IPS-18c (cell line): ENCODE results near the gene DUSP16.

ENCODE experiments used
- H3K4me3 ChIP-seq: 2 replicates; pipeline ENCODE4 v1.7.0; 2013; ENCODE audit warnings: low read depth, mild to moderate bottlenecking, low read length, moderate library complexity; ENCODE audit not compliant: insufficient read depth
- H3K9me3 ChIP-seq: one replicate; pipeline ENCODE4 v1.6.1; 2013; ENCODE audit warnings: mild to moderate bottlenecking, low read length, moderate library complexity; ENCODE audit not compliant: control insufficient read depth, insufficient read depth

The DUSP16 gene

DNA sequence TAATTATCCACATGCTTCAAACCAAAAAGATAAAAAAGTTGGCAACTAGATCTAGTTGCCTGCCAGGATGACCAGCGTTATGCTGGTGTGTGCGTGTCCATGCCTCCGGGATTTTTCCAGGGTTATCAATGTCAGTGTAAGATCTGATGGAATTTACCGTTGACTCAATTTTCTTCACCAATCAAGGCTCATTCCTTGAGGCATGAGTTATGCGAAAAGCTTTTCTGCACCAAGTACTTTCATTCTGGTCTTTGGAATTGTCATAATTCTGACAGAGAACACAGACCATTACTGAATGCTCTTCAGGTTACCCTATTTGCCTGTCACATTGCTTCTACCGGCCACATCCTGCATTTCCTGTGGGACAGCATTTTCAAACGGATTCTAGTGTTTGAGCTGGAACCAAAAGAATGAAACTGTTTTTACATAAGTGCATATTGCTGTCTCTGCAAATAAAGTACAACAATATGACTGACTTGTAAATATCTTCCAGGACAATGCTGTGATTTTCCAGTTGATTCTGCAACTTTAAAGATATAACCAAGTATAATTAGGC is 91.8 kb downstream of the DUSP16 start:
- Histone ChIP-seq H3K4me3 (no peak overlapping the region), H3K9me3 (no peaks in the 10 kb centered on the region)

DNA sequence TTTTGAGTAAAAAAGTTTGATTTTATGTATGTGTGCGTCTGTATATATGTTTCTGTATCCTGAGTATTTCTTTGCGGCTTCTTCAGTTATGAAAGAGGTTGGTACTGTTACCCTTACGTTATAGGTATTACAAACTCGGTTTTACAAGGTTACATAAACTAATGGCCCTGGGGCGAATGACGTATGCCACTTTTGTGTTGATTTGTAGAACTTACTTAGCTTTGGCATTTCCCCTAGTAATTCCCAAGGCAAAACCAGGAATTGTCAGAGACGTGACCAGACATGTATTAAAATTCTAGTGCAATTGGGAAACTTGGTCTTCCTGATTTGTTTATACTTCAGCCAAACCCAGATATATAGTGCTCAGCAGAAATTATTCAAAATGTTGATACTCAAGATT is 93.3 kb downstream of the DUSP16 start:
- no peaks in the 10 kb centered on the region for H3K9me3 ChIP-seq
- no peak overlapping the region for H3K4me3 ChIP-seq

DNA sequence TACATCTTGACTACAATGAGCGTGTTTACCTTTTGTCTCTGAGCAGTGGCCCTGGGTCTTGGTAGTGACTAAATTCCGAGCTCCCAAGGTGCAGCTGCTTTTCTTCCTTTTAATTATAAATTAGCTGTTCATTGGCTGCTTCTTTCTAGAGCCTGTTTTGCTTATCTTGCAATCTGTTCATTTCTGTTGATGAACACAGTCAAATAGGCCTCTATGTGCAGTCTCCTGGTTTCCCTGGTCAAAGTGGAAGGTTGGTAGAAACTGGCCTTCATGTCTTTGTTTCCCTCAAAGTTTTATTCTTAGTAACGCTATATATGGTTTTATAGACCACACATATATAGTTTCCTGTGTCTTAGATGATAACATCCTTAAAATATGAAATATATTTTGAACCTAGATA is 94.1 kb downstream of the DUSP16 start:
- no peaks in the 10 kb centered on the region for H3K9me3 ChIP-seq

DNA sequence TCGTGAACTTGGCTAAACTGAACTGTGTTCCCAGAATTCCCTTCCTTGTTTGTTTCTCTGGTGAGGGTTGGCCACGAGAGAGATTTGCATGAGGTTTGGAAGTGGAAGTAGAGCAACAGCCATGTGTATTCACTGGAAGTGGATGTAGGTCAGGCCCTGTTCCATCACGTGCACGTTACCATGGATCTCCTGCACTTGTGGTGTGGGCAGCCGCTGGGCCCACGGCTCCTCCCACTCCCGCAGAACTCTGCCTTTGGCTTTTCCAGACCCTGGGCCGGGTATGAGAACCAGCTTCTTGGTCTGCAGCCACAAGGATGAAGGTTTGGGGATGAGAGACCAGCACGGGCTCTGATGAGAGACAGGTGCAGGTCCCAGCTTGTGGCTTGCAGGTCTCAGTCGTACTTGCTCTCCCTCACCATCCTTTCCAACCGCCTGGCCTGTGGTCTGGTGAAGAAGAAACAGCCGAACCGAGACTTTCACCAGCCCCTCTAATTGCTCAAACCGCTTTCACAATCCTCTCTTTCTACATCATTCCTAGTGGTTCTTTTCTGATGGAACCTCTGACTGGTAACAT is 94.9 kb downstream of the DUSP16 start:
- Histone ChIP-seq H3K9me3 (no peaks in the 10 kb centered on the region), H3K4me3 (no peak overlapping the region)

More for the DNA sequence above, 94.1 kb downstream of the DUSP16 start:
- H3K4me3 ChIP-seq, result no peak overlapping the region

DNA sequence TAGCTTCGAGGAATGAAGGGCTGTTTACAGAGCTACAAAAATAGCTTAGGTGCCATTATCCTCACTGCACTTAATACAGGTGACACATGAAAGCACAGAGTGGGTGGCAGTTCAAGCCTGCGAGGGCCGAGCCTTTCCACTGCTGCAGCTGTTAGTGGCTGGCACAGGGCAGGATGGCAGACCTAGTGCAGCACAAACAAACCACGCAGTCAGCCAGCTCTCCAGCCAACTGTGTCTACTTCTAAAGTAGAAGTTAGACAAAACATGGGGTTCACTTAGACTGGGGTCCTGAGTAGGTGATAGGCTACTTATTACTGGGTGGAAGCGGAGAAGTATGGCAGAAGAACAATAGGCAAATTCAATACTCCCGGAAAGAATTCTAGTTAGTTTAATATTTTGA is 95.4 kb downstream of the DUSP16 start:
- Histone ChIP-seq H3K9me3 (no peaks in the 10 kb centered on the region), H3K4me3 (no peak overlapping the region)

DNA sequence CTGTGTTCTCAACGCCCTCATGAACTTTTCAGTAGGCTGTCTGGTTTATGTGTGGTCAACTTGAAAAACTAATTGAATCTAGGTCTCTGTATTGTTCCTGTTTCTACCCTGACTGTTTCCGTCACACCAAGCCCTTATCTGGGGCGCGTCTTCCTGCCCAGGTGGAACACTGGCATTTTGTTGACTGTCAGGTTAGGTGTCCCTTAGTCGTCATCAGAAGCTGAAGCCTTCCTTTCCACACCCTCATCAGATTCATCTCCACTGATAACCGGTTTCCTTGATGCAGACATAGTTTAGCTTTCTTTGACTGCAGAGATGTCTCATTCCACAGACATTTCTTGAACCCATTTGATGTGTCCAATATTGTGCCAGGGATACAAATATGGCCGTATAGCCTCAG is 96.5 kb downstream of the DUSP16 start:
- no peak overlapping the region for H3K4me3 ChIP-seq
- H3K9me3 ChIP-seq, result no peaks in the 10 kb centered on the region

DNA sequence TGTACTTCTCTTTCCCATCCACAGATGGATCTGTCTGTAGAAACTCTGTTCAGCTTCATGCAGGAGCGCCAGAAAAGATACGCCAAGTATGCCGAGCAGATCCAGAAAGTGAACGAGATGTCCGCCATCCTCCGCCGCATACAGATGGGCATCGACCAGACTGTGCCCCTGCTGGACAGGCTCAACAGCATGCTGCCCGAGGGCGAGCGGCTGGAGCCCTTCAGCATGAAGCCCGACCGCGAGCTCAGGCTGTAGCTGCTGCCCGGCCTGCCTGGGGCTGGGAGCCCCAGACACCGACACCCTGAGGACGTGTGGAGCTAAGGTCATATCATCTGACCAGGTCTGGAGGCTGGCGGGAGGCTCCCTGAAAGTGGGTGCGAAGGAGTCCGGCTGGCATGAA is 97.1 kb downstream of the DUSP16 start:
- no peaks in the 10 kb centered on the region for H3K9me3 ChIP-seq
- H3K4me3 ChIP-seq, result no peak overlapping the region

DNA sequence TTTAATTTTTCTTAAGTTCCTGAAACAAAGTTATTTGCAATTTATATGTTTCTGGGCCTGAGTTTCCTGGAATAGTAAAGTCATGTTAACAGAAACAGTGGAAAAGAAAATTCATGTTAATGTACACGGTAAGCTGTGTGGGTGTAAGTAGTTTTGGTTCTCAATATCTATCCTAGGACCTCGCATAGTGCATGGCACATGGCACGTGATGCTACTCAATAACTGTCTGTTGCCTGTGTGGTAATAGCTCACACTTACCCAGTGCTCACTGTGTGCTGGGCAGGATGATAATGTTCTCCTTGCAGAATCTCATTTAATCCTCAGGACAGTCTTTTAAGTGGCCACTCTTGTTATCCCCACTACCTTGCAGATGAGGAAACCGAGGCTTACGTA is 100.7 kb downstream of the DUSP16 start:
- Histone ChIP-seq H3K9me3 (no peaks in the 10 kb centered on the region), H3K4me3 (no peak overlapping the region)

DNA sequence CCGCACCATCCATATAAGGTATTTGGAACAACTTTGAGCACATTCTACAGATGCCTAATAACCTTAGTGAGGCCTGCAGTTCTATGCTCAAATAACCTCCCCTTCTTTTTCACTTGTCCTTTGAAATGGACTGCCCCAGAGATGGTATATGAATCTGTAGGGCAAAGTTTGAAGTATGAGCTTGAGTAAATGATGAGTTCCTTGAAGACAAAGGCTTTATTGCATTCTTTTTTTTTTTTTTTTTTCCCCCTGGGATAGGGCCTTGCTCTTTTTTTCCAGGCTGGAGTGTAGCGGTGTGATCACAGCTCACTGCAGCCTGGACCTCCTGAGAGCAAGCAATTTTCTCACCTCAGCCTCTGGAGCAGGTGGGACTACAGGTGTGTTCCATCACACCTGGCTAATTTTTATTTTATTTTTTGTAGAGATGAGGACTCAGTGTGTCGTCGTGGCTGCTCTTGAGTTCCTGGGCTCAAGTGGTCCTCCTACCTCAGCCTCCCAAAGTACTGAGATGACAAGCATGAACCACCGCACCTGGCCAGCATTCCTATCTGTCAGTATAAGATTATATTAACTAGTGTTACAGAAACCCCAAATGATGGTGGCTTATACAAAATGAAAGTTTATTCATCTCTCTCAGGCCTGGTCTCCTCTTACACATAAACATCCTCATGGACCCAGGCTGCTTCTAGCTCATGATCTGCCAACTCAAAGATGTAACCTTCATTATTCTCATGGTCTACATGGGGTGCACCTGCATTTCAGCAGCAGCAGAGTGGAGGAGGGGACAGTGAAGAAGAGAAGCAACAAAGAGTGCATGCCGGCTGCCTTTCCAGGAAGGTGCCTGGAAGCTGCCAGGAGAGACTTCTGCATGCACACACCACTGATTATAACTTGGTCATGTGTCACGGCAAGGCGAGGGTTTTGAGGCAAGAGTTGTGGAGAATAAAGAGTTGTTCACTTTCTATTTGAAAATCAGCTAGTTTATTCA is 101.4 kb downstream of the DUSP16 start:
- no peaks in the 10 kb centered on the region for H3K9me3 ChIP-seq
- no peak overlapping the region for H3K4me3 ChIP-seq

DNA sequence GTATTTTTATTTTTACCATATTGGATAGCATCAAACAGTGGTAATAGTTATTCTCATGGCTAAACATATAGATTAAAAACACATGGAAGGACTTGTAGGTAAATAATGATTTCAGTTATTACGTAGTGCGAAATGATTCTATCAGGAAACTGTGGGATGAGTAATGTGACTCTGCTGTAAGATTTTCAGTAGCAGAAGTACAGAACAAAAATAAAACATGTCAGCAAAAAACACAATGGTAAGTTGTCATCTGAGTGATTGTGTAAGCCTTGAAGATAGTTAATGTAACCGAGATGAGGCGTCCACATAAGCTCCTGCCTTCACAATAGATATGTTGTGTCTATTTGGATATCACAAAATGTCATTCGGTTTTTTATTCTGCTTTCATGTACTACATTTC is 106.0 kb downstream of the DUSP16 start:
- H3K9me3 ChIP-seq, result no peaks in the 10 kb centered on the region

DNA sequence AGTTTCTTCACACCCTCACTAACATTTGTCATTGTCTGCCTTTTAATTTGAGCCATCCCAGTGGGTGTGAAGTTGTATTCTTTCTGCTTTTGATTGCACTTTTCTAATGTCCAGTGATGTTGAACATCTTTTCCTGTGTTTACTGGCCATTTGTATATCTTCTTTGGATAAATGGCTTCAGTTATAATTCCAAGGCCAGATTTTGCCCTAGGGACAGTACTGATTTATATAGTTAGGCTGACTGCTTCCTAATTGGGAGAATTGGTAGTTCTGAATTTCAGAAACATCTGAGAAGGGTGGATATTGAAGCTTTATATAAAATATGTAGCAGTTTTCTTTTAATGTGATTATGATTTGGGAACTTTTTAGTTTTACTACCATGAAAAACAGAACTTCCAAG is 108.3 kb downstream of the DUSP16 start:
- Histone ChIP-seq H3K4me3 (no peak overlapping the region), H3K9me3 (no peaks in the 10 kb centered on the region)

More for the DNA sequence above, 106.0 kb downstream of the DUSP16 start:
- H3K4me3 ChIP-seq, result no peak overlapping the region

DNA sequence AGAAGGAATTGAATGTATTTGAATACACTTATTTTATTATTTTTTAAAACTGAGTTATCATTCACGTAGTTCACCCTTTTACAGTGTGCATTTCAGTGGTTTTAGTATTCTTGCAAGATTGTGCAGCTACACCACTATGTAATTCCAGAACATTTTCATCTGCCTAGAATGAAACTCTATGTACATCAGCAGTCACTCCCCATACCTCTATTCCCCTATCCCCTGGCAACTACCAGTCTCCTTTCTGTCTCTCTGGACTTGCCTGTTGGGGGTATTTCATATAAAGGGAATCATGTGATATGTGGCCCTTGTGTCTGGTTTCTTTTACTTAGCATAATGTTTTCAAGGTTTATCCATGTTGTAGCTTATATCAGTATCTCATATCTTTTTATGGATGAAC is 109.0 kb downstream of the DUSP16 start:
- H3K9me3 ChIP-seq, result no peaks in the 10 kb centered on the region

DNA sequence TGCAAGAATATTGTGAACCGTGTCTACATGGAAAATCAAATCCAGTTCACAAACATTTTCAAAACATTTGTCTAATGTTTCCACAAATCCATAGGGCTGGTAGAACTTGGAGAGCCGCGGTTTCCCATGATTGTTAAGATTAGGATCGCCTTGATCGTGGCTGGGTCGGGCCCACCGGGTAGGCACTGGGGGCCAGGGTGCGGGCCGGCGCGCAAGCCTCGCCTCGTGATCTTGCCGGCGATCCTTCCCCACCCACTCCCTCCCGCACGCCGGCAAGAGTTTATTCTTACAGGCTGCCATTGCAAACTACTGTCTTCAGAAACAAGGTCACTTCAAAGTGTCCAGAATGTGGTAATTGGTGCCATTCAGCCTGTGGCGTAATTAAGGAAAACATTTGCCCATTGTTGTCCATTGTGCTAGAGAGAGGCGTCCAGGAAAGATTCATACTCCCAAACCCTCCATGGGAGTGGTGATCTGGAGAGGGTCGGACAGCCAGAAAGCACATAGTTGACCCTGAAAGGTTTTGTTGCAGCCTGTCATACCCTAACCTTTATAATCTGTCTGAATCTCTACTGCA is 110.2 kb downstream of the DUSP16 start:
- no peak overlapping the region for H3K4me3 ChIP-seq
- no peaks in the 10 kb centered on the region for H3K9me3 ChIP-seq

More for the DNA sequence above, 109.0 kb downstream of the DUSP16 start:
- no peak overlapping the region for H3K4me3 ChIP-seq

DNA sequence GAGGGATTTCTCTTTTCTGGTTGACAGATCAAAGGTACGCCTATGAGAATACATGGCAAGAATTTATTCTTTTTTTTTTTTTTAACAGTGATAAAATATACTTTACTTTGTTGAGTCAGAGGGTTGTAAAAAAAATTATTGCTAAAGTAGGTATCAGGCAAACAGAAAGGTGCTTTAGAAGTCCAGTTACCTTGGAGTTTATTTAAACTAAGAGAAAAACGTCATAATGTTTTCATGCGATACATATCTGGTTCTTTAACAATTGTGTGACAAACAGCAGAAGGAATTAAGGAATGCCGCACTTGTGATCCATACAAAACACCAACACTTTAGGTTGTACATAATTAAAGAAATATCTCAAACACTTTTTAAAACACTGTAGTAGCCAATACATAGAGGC is 111.6 kb downstream of the DUSP16 start:
- no peaks in the 10 kb centered on the region for H3K9me3 ChIP-seq
- H3K4me3 ChIP-seq, result no peak overlapping the region

DNA sequence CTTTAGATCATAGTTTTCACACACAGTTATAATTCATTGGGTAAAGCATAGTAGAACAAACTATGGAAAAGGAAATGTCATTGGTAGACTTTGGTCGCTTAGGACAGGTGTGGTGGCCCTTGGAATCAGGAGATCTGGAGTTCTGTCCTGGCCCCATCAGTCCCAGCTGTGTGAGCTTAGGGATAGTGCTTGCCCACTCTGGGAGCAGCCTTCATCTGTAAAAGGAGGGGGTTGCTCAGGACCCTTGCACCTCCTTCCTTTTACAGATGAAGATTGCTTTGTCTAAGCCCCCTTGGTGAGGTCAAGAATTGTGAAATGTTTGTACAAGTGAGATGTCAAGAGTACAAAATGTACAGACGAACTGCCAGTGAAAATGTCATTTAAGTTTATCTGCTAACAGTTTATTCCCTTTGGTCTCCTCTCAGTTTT is 112.6 kb downstream of the DUSP16 start:
- Histone ChIP-seq H3K4me3 (no peak overlapping the region), H3K9me3 (no peaks in the 10 kb centered on the region)

DNA sequence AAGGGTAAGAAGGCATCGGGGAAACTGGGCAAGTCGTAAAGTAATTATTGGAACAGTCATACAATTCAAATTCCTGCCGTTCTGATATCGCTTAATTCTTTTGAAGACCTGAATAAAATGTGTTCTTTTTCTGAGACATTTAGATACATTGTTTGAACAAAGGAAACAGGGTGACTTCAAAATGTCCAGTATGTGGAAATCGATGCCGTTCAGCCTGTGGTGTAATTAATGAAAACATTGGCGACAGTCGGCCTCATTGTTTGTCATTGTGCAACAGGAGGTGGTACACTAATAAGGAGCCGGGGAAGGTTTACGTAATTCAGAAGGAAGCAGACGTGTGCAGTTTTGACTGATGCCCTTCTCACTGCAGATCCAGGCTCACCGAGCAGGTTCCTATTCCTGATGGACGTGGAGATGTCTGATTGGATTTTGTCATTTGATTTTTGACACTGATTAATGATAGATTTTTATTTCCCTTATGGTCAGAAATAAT is 113.1 kb downstream of the DUSP16 start:
- no peaks in the 10 kb centered on the region for H3K9me3 ChIP-seq
- H3K4me3 ChIP-seq, result no peak overlapping the region

DNA sequence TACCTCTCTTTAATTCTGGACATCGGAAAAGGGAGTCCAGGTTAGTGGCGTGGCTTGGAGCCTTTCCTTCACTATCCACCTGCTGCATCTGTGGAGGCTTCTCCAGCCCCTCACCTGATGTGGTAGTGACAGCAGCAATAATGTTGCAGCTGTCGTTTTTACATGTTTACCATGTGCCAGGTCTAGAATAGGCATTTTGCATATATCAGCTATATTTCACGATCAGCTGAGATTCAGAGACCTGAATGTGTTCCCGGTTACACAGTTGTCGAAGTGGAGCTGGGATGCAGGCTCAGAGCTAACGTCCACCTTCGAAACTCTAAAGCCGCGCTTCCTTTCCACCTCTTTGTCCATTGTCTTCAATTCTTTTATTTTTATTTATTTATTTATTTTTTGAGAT is 114.8 kb downstream of the DUSP16 start:
- no peaks in the 10 kb centered on the region for H3K9me3 ChIP-seq
- H3K4me3 ChIP-seq, result no peak overlapping the region

DNA sequence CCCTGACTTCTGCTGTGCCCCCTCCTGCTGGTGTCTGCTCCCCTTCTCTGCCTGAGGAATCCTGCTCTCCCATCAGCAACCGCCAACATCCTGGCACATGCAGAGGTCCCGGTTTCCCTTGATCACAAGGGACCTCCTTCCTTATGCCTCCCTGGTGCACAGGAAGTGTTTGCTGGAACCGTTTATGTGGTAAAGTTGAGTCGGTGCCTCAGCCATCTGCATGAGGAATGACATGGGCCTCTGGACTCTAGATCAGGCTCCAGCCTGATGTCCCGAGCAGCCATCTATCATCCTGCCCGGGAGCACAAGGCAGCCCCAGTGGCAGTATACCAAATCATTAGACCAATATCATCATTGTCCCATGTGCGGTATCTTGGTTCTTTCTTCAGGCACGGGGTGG is 115.4 kb downstream of the DUSP16 start:
- H3K4me3 ChIP-seq, result no peak overlapping the region
- H3K9me3 ChIP-seq, result no peaks in the 10 kb centered on the region
